Thyroid gland (tissue), 4 donors: Measurements from ENCODE around the gene MGMT.

Source experiments
- POLR2A ChIP-seq, 2 donors: fragments of 450-650 bp; IDR thresholded peaks; one replicate each; pipeline ENCODE4 v1.6.1; 2017; ENCODE audit warnings: antibody characterized with exemption in 2 of 2, mild to moderate bottlenecking in 2 of 2, moderate library complexity in 1 of 2
- TF ChIP-seq, protein P1 (sequence below), 6 experiments: fragments of 200-600 bp in 3 of 6; fragments of 450-650 bp in 3 of 6; sonication (generic) in 3 of 6; IDR thresholded peaks; one replicate each; pipeline ENCODE4 v1.5.1; 2016 to 2019; ENCODE audit warnings: antibody characterized with exemption in 6 of 6, mild to moderate bottlenecking in 2 of 6, inconsistent platforms in 1 of 6, moderate library complexity in 1 of 6

DNA sequence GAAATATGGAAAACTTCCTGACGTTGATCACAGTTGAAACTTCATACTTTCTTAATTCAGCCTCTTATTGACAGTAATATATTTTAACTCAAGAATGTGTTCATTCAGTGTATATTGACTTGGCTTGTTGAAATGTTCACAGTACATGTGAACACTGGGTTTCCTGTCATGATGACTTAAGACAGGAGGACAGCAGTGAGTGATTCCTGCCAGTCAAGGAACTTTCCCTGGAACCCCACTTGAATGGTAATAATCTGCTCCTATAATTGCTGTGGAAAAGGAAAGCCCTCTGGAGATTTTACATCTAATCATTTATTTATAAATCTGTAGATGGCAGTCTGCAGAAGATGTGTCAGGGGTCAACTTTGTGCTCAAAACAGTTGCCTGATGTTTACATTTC lies 216.5 kb downstream of the MGMT start:
- TF ChIP-seq, protein P1, sequence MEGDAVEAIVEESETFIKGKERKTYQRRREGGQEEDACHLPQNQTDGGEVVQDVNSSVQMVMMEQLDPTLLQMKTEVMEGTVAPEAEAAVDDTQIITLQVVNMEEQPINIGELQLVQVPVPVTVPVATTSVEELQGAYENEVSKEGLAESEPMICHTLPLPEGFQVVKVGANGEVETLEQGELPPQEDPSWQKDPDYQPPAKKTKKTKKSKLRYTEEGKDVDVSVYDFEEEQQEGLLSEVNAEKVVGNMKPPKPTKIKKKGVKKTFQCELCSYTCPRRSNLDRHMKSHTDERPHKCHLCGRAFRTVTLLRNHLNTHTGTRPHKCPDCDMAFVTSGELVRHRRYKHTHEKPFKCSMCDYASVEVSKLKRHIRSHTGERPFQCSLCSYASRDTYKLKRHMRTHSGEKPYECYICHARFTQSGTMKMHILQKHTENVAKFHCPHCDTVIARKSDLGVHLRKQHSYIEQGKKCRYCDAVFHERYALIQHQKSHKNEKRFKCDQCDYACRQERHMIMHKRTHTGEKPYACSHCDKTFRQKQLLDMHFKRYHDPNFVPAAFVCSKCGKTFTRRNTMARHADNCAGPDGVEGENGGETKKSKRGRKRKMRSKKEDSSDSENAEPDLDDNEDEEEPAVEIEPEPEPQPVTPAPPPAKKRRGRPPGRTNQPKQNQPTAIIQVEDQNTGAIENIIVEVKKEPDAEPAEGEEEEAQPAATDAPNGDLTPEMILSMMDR (IDR thresholded peaks at IDR 0.05): no peak
- TF ChIP-seq POLR2A (IDR thresholded peaks at IDR 0.05): no peak
